ENCODE results near the gene RGS7BP. TPM values are rescaled to one million over a fixed set of nuclear protein-coding genes. Genes with fewer than 3 reads are reported as not detected.

RGS7BP gene
- total RNA-seq, 1 experiment from 2014 or later: not detected

DNA sequence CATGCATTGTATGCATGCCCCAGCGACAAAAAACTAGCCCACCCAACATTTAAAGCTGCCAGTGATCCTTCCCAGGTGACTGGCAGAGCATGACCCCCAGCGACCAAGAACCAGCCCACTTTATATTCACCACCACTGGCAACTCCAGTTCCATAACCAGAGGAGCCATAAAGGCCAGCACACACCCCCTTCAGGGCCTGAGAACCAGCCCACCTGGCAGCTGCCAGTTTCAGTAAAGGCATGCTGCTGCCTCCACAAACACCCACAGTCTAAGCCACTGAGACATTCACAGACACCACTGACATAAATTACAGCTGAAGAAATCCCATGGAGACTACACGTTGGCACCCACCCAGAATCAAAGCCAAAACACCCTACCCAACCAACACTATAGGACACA, 46.9 kb upstream of the RGS7BP start (continued):
- TF ChIP-seq REST (IDR thresholded peaks at IDR 0.05; ENCODE audit: low read depth) (no peak), EGR1 (IDR thresholded peaks at IDR 0.05; ENCODE audit: low read depth) (no peak), FOSL1 (IDR thresholded peaks at IDR 0.05; ENCODE audit: low read depth) (no peak)

DNA sequence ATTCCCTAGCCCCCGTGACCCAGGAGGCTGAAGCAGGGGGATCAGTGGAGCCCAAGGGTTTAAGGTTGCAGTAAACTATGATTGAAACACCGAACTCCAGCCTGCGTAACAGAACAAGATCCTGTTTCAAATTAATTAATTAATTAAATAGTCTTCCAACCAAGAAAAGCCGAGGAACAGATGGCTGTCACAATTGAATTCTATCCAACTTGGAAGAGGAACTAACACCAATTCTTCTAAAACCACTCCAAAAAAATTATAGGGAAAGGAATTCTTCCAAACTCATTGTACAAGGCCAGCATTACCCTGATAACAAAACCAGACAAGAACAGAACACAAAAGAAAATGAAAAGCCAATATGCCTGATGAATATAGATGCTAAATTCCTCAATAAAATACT, 43.4 kb upstream of the RGS7BP start:
- no peaks in the 10 kb centered on the region for H3K36me3 ChIP-seq (ENCODE audit: control insufficient read depth in 1 of 2, insufficient read depth in 2 of 2, low read length in 2 of 2)
- RAD21 ChIA-PET (ENCODE audit: low non-redundant PET in 1 of 2, low total read pairs in 2 of 2, uncharacterized antibody in 2 of 2, unreplicated experiment in 2 of 2): no interaction called here

More for the DNA sequence above, 43.4 kb upstream of the RGS7BP start:
- H3K9ac ChIP-seq (ENCODE audit: low read length): no peak overlapping the region
- no TSS peak for BruUV-seq (replicated peaks)
- H3K9me3 ChIP-seq (ENCODE audit: control insufficient read depth in 1 of 2, insufficient read depth in 1 of 2, low read depth in 1 of 2, low read length in 2 of 2): no peaks in the 10 kb centered on the region
- no peaks in the 10 kb centered on the region for H4K20me1 ChIP-seq (ENCODE audit: insufficient read depth)
- H3K4me2 ChIP-seq (ENCODE audit: low read length): no peak overlapping the region
- H3K9me2 ChIP-seq (ENCODE audit: insufficient read depth): no peaks in the 10 kb centered on the region
- no peak overlapping the region for H3K4me3 ChIP-seq (replicated peaks in 1 of 2; ENCODE audit: low read depth in 1 of 2, low read length in 2 of 2)
- H2AFZ ChIP-seq (ENCODE audit: low read depth, low read length, poor library complexity, severe bottlenecking): no peak overlapping the region
- no peaks in the 10 kb centered on the region for H3K4me1 ChIP-seq (ENCODE audit: control insufficient read depth in 1 of 2, insufficient read depth in 2 of 2, low read length in 2 of 2)
- no peak for DNase-seq (ENCODE audit: low read depth, low spot score)
- intact Hi-C loops (cut with micrococcal nuclease): no loop called here
- no peak overlapping the region for H3K27ac ChIP-seq (ENCODE audit: low read depth, low read length)
- H3K79me2 ChIP-seq (ENCODE audit: insufficient read depth, low read length): no peaks in the 10 kb centered on the region
- POLR2A ChIA-PET: no interaction called here
- TF ChIP-seq SIN3A (IDR thresholded peaks at IDR 0.05; ENCODE audit: low read depth): no peak
- TF ChIP-seq TCF7L2 (IDR thresholded peaks at IDR 0.05; ENCODE audit: borderline replicate concordance, extremely low read depth, insufficient read depth, insufficient read length): no peak
- TF ChIP-seq POLR2A (IDR thresholded peaks at IDR 0.05; ENCODE audit: borderline replicate concordance, extremely low read depth, insufficient read depth, insufficient read length): no peak
- TF ChIP-seq ZFX (IDR thresholded peaks at IDR 0.05): no peak
- no peak for TF ChIP-seq REST (IDR thresholded peaks at IDR 0.05; ENCODE audit: low read depth)
- no peak for TF ChIP-seq EZH2phosphoT487 (IDR thresholded peaks at IDR 0.05; ENCODE audit: borderline replicate concordance)
- no peak for TF ChIP-seq JUND (IDR thresholded peaks at IDR 0.05)
- TF ChIP-seq EGR1 (IDR thresholded peaks at IDR 0.05; ENCODE audit: low read depth): no peak
- no peak for TF ChIP-seq ZNF274 (IDR thresholded peaks at IDR 0.05; ENCODE audit: low read depth, low read length)
- TF ChIP-seq CBX3 (IDR thresholded peaks at IDR 0.05; ENCODE audit: low read depth): no peak
- no peak for TF ChIP-seq ELF1 (IDR thresholded peaks at IDR 0.05; ENCODE audit: borderline replicate concordance, low read depth)
- TF ChIP-seq SP1 (IDR thresholded peaks at IDR 0.05; ENCODE audit: low read depth): no peak
- TF ChIP-seq RAD21 (IDR thresholded peaks at IDR 0.05; ENCODE audit: low read depth): no peak
- TF ChIP-seq YY1 (IDR thresholded peaks at IDR 0.05; ENCODE audit: extremely low read depth, insufficient replicate concordance, low read depth, low read length): no peak
- TF ChIP-seq MAX (IDR thresholded peaks at IDR 0.05): no peak
- TF ChIP-seq SRF (IDR thresholded peaks at IDR 0.05; ENCODE audit: low read depth): no peak
- TF ChIP-seq EZH2 (IDR thresholded peaks at IDR 0.05): no peak
- CTCF ChIA-PET: no interaction called here
- ATAC-seq: no peak
- no peaks in the 10 kb centered on the region for H3K27me3 ChIP-seq (ENCODE audit: insufficient read depth, low read length)
